ENCODE data around the gene CLIC4.

DNA sequence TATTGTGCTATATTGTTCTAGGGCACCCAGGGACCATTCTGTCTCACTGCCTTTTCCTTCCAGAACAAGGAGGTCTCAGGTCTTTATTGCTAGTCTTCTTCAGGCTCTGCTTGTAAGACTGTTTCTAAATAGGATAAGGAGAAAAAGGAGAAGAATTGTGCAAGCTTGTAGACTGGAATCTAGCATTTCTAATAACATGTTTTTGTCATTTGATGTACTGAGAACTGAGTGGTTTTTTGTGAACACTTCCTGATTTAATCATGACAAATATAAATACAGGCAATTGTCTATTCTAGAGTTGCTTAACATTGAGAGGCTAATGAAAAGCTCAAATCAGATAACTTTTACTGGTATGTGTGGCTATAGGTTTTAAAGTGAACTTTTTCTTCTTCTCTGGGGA is 77.6 kb downstream of the CLIC4 start:
- no peak for TF ChIP-seq NFXL1 (IDR thresholded peaks at IDR 0.05; ENCODE audit: borderline replicate concordance)
- TF ChIP-seq CTCF (IDR thresholded peaks at IDR 0.05 in 2 of 3, conservative IDR thresholded peaks at IDR 0.05 in 1 of 3; ENCODE audit: control insufficient read depth in 2 of 3, extremely low read depth in 1 of 3, insufficient read depth in 1 of 3, low read depth in 3 of 3, low read length in 3 of 3): no peak
- no peak for TF ChIP-seq RAD21 (IDR thresholded peaks at IDR 0.05; ENCODE audit: insufficient read depth, low read depth, low read length)
- TF ChIP-seq EP300 (IDR thresholded peaks at IDR 0.05; ENCODE audit: borderline replicate concordance in 1 of 2, control insufficient read depth in 1 of 2, low read depth in 2 of 2, low read length in 2 of 2): no peak
- no peak for TF ChIP-seq BHLHE40 (IDR thresholded peaks at IDR 0.05; ENCODE audit: borderline replicate concordance in 1 of 2, low read depth in 2 of 2, low read length in 1 of 2)
- no peak for TF ChIP-seq NFYB (IDR thresholded peaks at IDR 0.05; ENCODE audit: insufficient read depth, low read depth, low read length)
- TF ChIP-seq SREBF1 (IDR thresholded peaks at IDR 0.05; ENCODE audit: low read length): no peak
- no peak for TF ChIP-seq RAD51 (IDR thresholded peaks at IDR 0.05)
- TF ChIP-seq CBX5 (IDR thresholded peaks at IDR 0.05; ENCODE audit: low read depth): no peak
- TF ChIP-seq TCF3 (IDR thresholded peaks at IDR 0.05; ENCODE audit: borderline replicate concordance, insufficient read depth, low read depth, low read length): no peak
